Type B pancreatic cell (in vitro differentiated cells): ENCODE data around the gene TRAP1. TPM values are rescaled to one million over a fixed set of nuclear protein-coding genes. Genes with fewer than 3 reads are reported as not detected.
"Not testable (repeated sequence)": the region's sequence is repeated elsewhere in the genome, so short reads cannot be mapped to it uniquely, and the experiment has no call there.

ENCODE experiments used
- DNase-seq: peaks from one replicate; pipeline ENCODE4 v3.0.0; 2021; ENCODE audit warnings: mixed read lengths; ENCODE audit not compliant: unreplicated experiment; ENCODE audit errors: extremely low spot score
- H3K27ac Mint-ChIP-seq: 2 replicates; pipeline ENCODE4 v1.8.0; 2021; ENCODE audit warnings: mild to moderate bottlenecking, mixed read lengths
- H3K27me3 Mint-ChIP-seq: 2 replicates; pipeline ENCODE4 v1.8.0; 2021; ENCODE audit warnings: mixed read lengths
- H3K36me3 Mint-ChIP-seq: 2 replicates; pipeline ENCODE4 v1.8.0; 2021; ENCODE audit warnings: mixed read lengths
- H3K4me1 Mint-ChIP-seq: one replicate; pipeline ENCODE4 v1.8.0; 2021; ENCODE audit warnings: mixed read lengths; ENCODE audit not compliant: unreplicated experiment
- H3K4me3 Mint-ChIP-seq: 2 replicates; pipeline ENCODE4 v1.8.0; 2021; ENCODE audit warnings: mild to moderate bottlenecking, mixed read lengths
- H3K9me3 Mint-ChIP-seq: 2 replicates; pipeline ENCODE4 v1.8.0; 2021; ENCODE audit warnings: mixed read lengths
- total RNA-seq: library from RNA; stranded (reverse); gene quantifications from 2 replicates; pipeline ENCODE4 v1.2.1, GENCODE V29; 2021; ENCODE audit warnings: low replicate concordance
- TF ChIP-seq, protein P1 (sequence below): fragments of 200-600 bp; sonication (generic); conservative IDR thresholded peaks from 2 replicates; pipeline ENCODE4 v1.5.0; 2021; ENCODE audit warnings: antibody characterized with exemption, mild to moderate bottlenecking

TRAP1 gene
- total RNA-seq, 1 donor from 2014 or later = 138 TPM

DNA sequence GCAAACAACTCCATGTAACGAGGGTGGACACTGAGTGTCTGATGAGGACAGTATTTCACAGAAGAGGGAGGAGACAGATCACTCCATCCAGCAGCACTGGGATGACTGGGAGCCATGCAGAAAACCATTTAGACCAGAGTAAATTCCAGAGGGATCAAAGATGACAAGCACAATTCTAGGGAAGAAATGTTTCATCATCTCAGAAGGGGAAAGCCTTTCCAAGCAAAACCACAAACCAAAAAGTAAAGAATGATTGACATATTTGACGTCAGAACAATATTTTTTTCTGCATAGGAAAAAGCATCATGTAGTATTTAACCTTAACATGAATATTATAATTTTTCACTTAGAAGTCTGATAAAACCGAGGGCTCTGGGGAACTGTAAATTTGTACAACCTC lies 58.1 kb downstream of the TRAP1 start:
- no peaks in the 10 kb centered on the region for H3K4me1 Mint-ChIP-seq
- TF ChIP-seq, protein P1, sequence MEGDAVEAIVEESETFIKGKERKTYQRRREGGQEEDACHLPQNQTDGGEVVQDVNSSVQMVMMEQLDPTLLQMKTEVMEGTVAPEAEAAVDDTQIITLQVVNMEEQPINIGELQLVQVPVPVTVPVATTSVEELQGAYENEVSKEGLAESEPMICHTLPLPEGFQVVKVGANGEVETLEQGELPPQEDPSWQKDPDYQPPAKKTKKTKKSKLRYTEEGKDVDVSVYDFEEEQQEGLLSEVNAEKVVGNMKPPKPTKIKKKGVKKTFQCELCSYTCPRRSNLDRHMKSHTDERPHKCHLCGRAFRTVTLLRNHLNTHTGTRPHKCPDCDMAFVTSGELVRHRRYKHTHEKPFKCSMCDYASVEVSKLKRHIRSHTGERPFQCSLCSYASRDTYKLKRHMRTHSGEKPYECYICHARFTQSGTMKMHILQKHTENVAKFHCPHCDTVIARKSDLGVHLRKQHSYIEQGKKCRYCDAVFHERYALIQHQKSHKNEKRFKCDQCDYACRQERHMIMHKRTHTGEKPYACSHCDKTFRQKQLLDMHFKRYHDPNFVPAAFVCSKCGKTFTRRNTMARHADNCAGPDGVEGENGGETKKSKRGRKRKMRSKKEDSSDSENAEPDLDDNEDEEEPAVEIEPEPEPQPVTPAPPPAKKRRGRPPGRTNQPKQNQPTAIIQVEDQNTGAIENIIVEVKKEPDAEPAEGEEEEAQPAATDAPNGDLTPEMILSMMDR = no peak
- peaks cover 21% of the 10 kb centered on the region for H3K36me3 Mint-ChIP-seq
- no peaks in the 10 kb centered on the region for H3K27me3 Mint-ChIP-seq
- H3K4me3 Mint-ChIP-seq = no peak overlapping the region
- no peak overlapping the region for H3K27ac Mint-ChIP-seq
- no peak for DNase-seq
- no peaks in the 10 kb centered on the region for H3K9me3 Mint-ChIP-seq

DNA sequence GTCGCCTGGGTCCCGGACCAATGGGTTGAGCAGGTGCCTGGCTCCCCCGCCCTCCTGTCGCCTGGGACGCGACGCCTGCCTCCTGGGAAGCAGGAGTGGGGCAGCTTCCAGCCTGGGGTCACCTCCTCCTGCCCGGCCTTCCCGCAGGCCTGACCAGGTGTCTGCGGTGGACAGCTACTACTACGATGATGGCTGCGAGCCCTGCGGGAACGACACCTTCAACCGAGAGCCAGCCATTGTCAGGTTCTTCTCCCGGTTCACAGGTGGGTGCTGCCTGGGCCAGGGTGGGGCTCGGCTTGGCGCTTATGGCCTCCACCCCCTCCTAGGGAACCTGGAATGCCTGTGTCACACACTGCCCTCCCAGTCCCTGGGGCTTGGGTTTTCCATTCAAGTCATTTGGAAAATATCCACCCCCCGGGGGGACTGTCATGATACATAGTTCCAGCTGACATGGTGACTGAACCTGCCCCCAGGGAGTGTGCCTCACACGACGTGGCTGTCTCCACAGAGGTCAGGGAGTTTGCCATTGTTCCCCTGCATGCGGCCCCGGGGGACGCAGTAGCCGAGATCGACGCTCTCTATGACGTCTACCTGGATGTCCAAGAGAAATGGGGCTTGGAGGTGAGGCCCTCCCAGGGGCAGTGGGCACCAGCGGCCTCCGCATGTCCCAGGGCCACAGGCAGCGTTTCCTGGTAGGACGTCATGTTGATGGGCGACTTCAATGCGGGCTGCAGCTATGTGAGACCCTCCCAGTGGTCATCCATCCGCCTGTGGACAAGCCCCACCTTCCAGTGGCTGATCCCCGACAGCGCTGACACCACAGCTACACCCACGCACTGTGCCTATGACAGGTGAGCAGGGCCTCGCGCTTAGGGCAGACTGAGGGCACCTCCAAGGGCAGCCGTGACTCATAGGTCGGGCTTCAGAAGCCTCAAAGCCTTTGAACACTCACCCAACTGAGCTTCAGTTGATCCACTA lies 60.5 kb downstream of the TRAP1 start:
- DNase-seq = no peak
- H3K9me3 Mint-ChIP-seq = no peaks in the 10 kb centered on the region
- H3K4me3 Mint-ChIP-seq = no peak overlapping the region
- peaks cover 21% of the 10 kb centered on the region for H3K36me3 Mint-ChIP-seq
- H3K27me3 Mint-ChIP-seq = no peaks in the 10 kb centered on the region
- TF ChIP-seq, protein P1 = no peak
- H3K4me1 Mint-ChIP-seq = peaks cover 6% of the 10 kb centered on the region
- no peak overlapping the region for H3K27ac Mint-ChIP-seq

DNA sequence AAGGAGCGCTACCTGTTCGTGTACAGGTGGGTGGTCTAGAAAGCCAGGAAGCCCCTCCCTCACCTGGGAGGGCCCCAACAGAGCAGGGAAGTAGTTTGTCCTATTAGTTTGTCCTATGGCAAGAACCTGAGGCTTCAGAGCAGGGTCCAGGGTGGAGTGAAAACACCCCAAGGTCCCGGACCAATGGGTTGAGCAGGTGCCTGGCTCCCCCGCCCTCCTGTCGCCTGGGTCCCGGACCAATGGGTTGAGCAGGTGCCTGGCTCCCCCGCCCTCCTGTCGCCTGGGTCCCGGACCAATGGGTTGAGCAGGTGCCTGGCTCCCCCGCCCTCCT lies 61.2 kb downstream of the TRAP1 start:
- not testable (repeated sequence) for H3K4me1 Mint-ChIP-seq, DNase-seq, H3K27me3 Mint-ChIP-seq, H3K27ac Mint-ChIP-seq, H3K9me3 Mint-ChIP-seq, H3K4me3 Mint-ChIP-seq
- peaks cover 19% of the 10 kb centered on the region for H3K36me3 Mint-ChIP-seq

DNA sequence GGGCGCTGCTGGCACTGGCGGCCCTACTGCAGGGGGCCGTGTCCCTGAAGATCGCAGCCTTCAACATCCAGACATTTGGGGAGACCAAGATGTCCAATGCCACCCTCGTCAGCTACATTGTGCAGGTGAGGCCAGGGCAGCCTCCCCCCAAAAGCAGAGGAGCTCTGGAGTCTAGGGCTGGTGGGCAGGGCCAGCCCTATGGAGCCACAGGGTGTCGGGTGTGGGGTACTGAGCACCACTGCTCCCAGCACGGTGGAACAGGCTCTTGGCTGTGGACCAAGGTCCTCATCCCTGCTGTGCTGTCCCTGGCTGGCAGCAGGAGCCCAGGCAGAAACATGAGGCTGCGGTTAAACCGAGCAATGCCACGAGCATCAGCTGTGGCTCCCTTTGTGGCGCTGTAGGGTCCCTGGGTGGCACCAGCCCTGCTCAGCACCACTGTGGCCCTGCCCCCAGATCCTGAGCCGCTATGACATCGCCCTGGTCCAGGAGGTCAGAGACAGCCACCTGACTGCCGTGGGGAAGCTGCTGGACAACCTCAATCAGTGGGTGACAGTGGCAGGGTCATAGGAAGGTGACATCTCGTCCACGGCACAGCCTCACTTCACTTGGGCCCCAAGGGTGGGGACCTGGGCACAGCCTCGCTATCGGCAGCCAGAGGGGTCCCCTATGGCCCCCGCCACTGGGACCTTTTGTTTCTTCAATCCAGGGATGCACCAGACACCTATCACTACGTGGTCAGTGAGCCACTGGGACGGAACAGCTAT lies 61.7 kb downstream of the TRAP1 start:
- peak overlapping the region; percentile 87 for H3K27ac Mint-ChIP-seq
- DNase-seq = no peak
- TF ChIP-seq, protein P1 = no peak
- H3K4me1 Mint-ChIP-seq = peaks cover 6% of the 10 kb centered on the region
- H3K9me3 Mint-ChIP-seq = no peaks in the 10 kb centered on the region
- peaks cover 15% of the 10 kb centered on the region for H3K36me3 Mint-ChIP-seq
- H3K27me3 Mint-ChIP-seq = no peaks in the 10 kb centered on the region
- H3K4me3 Mint-ChIP-seq = peak overlapping the region; percentile 34

DNA sequence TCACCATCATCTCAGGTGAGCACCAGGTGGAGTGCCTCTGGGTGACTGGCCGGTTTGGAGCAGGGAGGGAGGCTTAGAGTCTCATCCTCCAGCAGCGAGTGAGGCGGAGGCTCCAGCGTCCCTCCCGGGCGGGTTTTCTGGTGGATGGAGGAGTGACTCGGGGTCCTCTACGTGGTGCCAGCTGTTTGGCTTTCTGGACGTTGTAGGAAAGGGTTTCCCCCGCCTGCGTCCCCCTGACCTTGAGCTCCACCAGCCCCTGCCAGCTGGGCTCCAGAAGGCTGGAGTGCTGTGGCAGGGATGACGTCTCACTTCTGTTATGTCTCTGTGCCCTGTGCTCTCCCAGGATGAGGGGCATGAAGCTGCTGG lies 62.3 kb downstream of the TRAP1 start:
- TF ChIP-seq, protein P1 = no peak
- Mint-ChIP-seq H3K4me3 (peak overlapping the region; percentile 34), H3K4me1 (peaks cover 6% of the 10 kb centered on the region), H3K9me3 (no peaks in the 10 kb centered on the region), H3K36me3 (peaks cover 15% of the 10 kb centered on the region), H3K27ac (peak overlapping the region; percentile 87), H3K27me3 (no peaks in the 10 kb centered on the region)
- no peak for DNase-seq
